Measurements from ENCODE around the gene DNER. TPM values are rescaled to one million over a fixed set of nuclear protein-coding genes. Genes with fewer than 3 reads are reported as not detected.

DNER gene
- total and polyA plus RNA-seq, 2 donors (not counting 1 experiment from before 2014, with no cell fraction given): not detected

GRCh38 chr2:229675569-229675968 is 38.8 kb downstream of the DNER start:
- H3K36me3 ChIP-seq (replicated peaks in 1 of 2; ENCODE audit: control extremely low read depth in 1 of 2, control insufficient read depth in 1 of 2, extremely low read depth in 1 of 2, insufficient read depth in 2 of 2, low read length in 1 of 2): no peaks in the 10 kb centered on the region
- ChIA-PET POLR2A (no interaction called here), CTCF (no interaction called here)
- Mint-ChIP-seq H3K27me3 (peaks cover 51% of the 10 kb centered on the region), H3K4me3 (no peak overlapping the region), H3K9me3 (ENCODE audit: insufficient read depth) (no peaks in the 10 kb centered on the region), H3K27ac (no peak overlapping the region), H3K4me1 (no peaks in the 10 kb centered on the region)
- H3K9me3 ChIP-seq (ENCODE audit: control extremely low read depth in 1 of 3, control insufficient read depth in 2 of 3, insufficient read depth in 1 of 3, low read length in 2 of 3): no peaks in the 10 kb centered on the region
- TF ChIP-seq CTCF (IDR thresholded peaks at IDR 0.05): no peak
- TF ChIP-seq EZH2 (IDR thresholded peaks at IDR 0.05; ENCODE audit: borderline replicate concordance, insufficient read depth, low read depth, low read length, poor library complexity, severe bottlenecking): no peak
- intact Hi-C loops (cut with micrococcal nuclease): no loop called here
- no peaks in the 10 kb centered on the region for H4K20me1 ChIP-seq (ENCODE audit: control insufficient read depth, insufficient read depth, low read length, poor library complexity, severe bottlenecking)
- no peak overlapping the region for H3K4me3 ChIP-seq (ENCODE audit: control extremely low read depth in 1 of 5, extremely low read depth in 1 of 5, insufficient read depth in 1 of 5, low read depth in 2 of 5, low read length in 4 of 5)
- 56% methylated on average over 4 of the region's 4 CpGs for WGBS (ENCODE audit: insufficient coverage)
- ATAC-seq (ENCODE audit: low read depth) (no peak), DNase-seq (no peak)
- H3K27ac ChIP-seq (ENCODE audit: low read length in 2 of 2): no peak overlapping the region
- H3K27me3 ChIP-seq (replicated peaks in 1 of 4; ENCODE audit: control extremely low read depth in 1 of 4, control insufficient read depth in 3 of 4, insufficient read depth in 4 of 4, low read length in 3 of 4): peaks cover 0 to 8% (median 5%) of the 10 kb centered on the region in 4 experiments
- no peak overlapping the region for H3K9ac ChIP-seq (ENCODE audit: low read length)
- no peaks in the 10 kb centered on the region for H3K79me2 ChIP-seq (ENCODE audit: control insufficient read depth, insufficient read depth, low read length)
- no peak overlapping the region for H2AFZ ChIP-seq (ENCODE audit: insufficient read depth, low read depth, low read length, poor library complexity, severe bottlenecking)
- H3K4me2 ChIP-seq (replicated peaks; ENCODE audit: low read depth, low read length, poor library complexity, severe bottlenecking): no peak overlapping the region
- no peaks in the 10 kb centered on the region for H3K4me1 ChIP-seq (ENCODE audit: control insufficient read depth in 2 of 2, insufficient read depth in 2 of 2, low read length in 2 of 2)

GRCh38 chr2:229674830-229675530 is 39.4 kb downstream of the DNER start:
- WGBS (ENCODE audit: insufficient coverage): 95% methylated on average over 2 of the region's 6 CpGs

More at GRCh38 chr2:229674830-229675530, 39.4 kb downstream of the DNER start:
- intact Hi-C loops (cut with micrococcal nuclease): no loop called here
- Histone ChIP-seq H3K27me3 (replicated peaks in 1 of 4; ENCODE audit: control extremely low read depth in 1 of 4, control insufficient read depth in 3 of 4, insufficient read depth in 4 of 4, low read length in 3 of 4) (peaks cover 0 to 8% (median 4%) of the 10 kb centered on the region in 4 experiments), H3K79me2 (ENCODE audit: control insufficient read depth, insufficient read depth, low read length) (no peaks in the 10 kb centered on the region), H3K27ac (ENCODE audit: low read length in 2 of 2) (no peak overlapping the region), H3K36me3 (replicated peaks in 1 of 2; ENCODE audit: control extremely low read depth in 1 of 2, control insufficient read depth in 1 of 2, extremely low read depth in 1 of 2, insufficient read depth in 2 of 2, low read length in 1 of 2) (no peaks in the 10 kb centered on the region), H2AFZ (ENCODE audit: insufficient read depth, low read depth, low read length, poor library complexity, severe bottlenecking) (no peak overlapping the region), H3K9me3 (ENCODE audit: control extremely low read depth in 1 of 3, control insufficient read depth in 2 of 3, insufficient read depth in 1 of 3, low read length in 2 of 3) (no peaks in the 10 kb centered on the region), H3K9ac (ENCODE audit: low read length) (no peak overlapping the region), H4K20me1 (ENCODE audit: control insufficient read depth, insufficient read depth, low read length, poor library complexity, severe bottlenecking) (no peaks in the 10 kb centered on the region), H3K4me3 (ENCODE audit: control extremely low read depth in 1 of 5, extremely low read depth in 1 of 5, insufficient read depth in 1 of 5, low read depth in 2 of 5, low read length in 4 of 5) (no peak overlapping the region), H3K4me2 (replicated peaks; ENCODE audit: low read depth, low read length, poor library complexity, severe bottlenecking) (no peak overlapping the region), H3K4me1 (ENCODE audit: control insufficient read depth in 2 of 2, insufficient read depth in 2 of 2, low read length in 2 of 2) (no peaks in the 10 kb centered on the region)
- no peak for TF ChIP-seq EZH2 (IDR thresholded peaks at IDR 0.05; ENCODE audit: borderline replicate concordance, insufficient read depth, low read depth, low read length, poor library complexity, severe bottlenecking)
- TF ChIP-seq CTCF (IDR thresholded peaks at IDR 0.05): no peak
- no peak overlapping the region for H3K4me3 Mint-ChIP-seq
- H3K9me3 Mint-ChIP-seq (ENCODE audit: insufficient read depth): no peaks in the 10 kb centered on the region
- H3K27me3 Mint-ChIP-seq: peaks cover 50% of the 10 kb centered on the region
- POLR2A ChIA-PET: no interaction called here
- DNase-seq: no peak
- CTCF ChIA-PET: no interaction called here
- ATAC-seq (ENCODE audit: low read depth): no peak
- H3K27ac Mint-ChIP-seq: no peak overlapping the region
- H3K4me1 Mint-ChIP-seq: no peaks in the 10 kb centered on the region
